Measurements from ENCODE around the gene SP1.
"Not testable (repeated sequence)": the region's sequence is repeated elsewhere in the genome, so short reads cannot be mapped to it uniquely, and the experiment has no call there.

SP1 gene

DNA sequence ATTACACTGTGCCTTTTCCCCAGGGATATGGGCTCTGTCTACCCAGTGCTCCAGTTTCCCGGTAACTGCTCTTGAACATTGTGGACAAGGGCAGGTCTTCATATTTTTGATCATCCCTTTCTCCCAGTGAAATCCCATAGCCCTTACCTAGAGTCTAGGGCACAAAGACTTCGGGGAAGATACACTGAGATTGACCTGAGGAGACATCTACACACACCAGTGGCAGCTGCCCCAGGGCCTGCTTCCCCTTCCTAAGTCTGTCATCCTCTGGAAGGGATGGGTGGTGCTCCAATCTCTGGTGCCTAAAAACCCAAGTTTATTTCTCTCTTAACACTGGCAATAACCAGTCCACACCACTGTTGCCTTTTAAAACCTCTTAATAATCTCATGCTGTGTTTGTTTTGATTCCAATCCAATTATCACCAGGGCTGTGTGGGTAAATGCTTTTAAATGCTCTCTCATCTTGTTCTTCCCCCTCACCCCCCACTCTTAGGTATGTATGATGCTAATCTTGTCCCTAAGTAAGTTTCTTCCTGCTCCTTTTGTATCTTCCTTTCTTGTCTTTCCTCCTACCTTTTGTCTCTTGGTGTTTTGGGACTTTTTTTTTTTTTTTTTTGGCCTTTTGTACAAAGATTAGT is 35.9 kb downstream of the SP1 start:
- not testable (repeated sequence) for DNase-seq

DNA sequence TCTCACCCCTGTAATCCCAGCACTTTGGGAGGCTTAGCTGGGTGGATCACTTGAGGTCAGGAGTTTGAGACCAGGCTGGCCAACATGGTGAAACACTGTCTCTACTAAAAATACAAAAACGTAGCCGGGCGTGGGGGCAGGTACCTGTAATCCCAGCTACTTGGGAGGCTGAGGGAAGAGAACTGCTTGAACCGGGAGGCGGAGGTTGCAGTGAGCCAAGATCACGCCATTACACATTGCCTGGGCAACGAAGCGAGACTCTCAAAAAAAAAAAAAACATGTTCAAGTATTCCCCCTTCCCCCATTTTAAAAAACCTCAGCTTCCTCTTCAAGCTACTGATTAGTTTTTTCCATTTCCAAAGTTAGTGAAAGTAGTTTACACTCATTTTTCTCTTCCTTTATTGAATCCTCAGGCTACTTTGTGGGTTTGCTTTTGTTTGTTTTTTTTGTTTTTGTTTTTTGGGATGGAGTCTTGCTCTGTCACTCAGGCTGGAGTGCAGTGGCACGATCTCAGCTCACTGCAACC is 37.4 kb downstream of the SP1 start:
- DNase-seq: not testable (repeated sequence)

GRCh38 chr12:53418221-53418620 is 38.2 kb downstream of the SP1 start:
- DNase-seq: no peak

- DNase-seq: no peak
Observed at GRCh38 chr12:53419756-53420155, 39.8 kb downstream of the SP1 start.

GRCh38 chr12:53422247-53422646 is 42.3 kb downstream of the SP1 start:
- not testable (repeated sequence) for DNase-seq

GRCh38 chr12:53423597-53423996 is 43.6 kb downstream of the SP1 start, which contains the start of gene AMHR2:
Gene AMHR2, plus strand, starts transcription at chr12:53423855. Its CDS starts 80 bp downstream, at chr12:53423935.
- no peak for DNase-seq

DNA sequence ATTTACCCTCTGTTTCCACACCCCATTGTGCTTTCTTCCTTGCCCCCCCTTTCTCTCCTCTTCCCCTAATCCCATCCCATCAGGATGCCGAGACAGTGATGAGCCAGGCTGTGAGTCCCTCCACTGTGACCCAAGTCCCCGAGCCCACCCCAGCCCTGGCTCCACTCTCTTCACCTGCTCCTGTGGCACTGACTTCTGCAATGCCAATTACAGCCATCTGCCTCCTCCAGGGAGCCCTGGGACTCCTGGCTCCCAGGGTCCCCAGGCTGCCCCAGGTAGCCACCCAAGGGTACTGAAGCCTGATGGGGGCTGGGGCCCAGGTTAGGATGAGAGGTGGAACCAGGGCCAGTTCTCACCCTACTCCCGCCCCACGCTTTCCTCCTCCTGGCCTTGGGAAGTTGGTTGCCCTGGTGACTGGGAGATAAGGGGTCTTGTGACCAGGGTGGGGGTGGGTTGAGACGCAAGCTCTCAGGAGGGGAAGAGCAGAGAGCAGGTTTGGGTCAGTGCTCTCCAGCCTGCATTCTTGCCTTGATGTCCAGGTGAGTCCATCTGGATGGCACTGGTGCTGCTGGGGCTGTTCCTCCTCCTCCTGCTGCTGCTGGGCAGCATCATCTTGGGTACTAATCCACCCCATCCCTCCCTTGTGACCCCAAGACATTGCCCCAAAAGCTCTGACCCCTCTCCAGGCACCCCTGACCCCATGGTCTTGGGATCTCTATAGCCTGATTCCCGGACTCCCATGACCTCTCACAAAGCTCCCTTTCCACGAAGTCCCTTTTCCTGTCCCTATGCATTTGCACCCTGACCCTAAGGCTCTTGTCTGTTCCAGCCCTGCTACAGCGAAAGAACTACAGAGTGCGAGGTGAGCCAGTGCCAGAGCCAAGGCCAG is 44.9 kb downstream of the SP1 start:
- no peak for DNase-seq

GRCh38 chr12:53425515-53426150 is 45.7 kb downstream of the SP1 start:
- DNase-seq: no peak

GRCh38 chr12:53427905-53428594 is 48.1 kb downstream of the SP1 start:
- no peak for DNase-seq

DNA sequence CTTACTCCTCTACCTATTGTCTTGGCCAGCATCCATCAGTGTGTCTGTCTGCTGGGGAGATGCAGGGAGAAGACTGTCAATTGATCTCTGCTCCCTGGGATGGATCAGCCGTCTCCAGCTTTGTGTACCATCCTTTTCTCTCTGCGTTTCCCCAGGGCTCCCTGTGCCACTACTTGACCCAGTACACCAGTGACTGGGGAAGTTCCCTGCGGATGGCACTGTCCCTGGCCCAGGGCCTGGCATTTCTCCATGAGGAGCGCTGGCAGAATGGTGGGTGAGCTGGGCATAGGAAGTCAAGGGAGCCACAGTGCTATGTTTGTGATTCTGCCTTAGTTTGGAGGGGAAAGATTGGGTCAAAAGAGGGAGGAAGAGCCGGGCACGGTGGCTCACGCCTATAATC is 48.8 kb downstream of the SP1 start:
- no peak for DNase-seq

DNA sequence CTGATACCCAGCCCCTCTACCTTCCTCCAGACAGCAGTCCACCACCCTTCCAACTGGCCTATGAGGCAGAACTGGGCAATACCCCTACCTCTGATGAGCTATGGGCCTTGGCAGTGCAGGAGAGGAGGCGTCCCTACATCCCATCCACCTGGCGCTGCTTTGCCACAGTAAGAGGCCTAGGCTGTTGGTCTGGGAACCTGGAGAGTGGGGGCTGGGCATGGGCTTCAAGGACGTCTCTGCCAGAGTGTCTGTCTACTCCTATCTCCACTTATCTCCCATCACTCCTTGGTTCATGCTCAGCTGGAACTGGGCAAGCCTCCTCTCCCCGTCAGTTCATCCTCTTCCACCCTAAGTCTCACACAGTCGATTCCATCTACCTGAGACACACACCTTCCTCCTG is 50.1 kb downstream of the SP1 start:
- DNase-seq: no peak

- DNase-seq: no peak
Observed at GRCh38 chr12:53431187-53431586, 51.2 kb downstream of the SP1 start.

DNA sequence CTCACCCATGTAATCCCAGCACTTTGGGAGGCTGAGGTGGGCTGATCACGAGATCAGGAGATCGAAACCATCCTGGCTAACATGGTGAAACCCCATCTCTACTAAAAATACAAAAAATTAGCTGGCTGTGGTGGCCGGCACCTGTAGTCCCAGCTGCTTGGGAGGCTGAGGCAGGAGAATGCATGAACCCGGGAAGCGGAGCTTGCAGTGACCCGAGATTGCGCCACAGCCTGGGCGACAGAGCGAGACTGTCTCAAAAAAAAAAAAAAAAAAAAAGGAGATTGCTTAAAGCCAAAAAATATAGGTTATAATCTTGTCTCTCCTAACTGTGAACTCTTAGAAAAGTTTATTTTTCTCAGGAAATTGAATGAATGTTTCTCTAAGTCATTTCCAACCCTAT is 55.4 kb downstream of the SP1 start:
- DNase-seq: not testable (repeated sequence)

GRCh38 chr12:53439582-53439981 is 59.6 kb downstream of the SP1 start:
- DNase-seq: not testable (repeated sequence)

GRCh38 chr12:53441040-53441833 is 61.3 kb downstream of the SP1 start, which contains the start of gene PRR13:
Gene PRR13, plus strand, starts transcription at chr12:53441734. Its CDS starts 981 bp downstream, at chr12:53442715.
- DNase-seq: peak; percentile 97

- DNase-seq: no peak
Observed at GRCh38 chr12:53443955-53444354, 64.0 kb downstream of the SP1 start.

- DNase-seq: not testable (repeated sequence)
Observed at GRCh38 chr12:53444593-53445325, 64.8 kb downstream of the SP1 start.

DNA sequence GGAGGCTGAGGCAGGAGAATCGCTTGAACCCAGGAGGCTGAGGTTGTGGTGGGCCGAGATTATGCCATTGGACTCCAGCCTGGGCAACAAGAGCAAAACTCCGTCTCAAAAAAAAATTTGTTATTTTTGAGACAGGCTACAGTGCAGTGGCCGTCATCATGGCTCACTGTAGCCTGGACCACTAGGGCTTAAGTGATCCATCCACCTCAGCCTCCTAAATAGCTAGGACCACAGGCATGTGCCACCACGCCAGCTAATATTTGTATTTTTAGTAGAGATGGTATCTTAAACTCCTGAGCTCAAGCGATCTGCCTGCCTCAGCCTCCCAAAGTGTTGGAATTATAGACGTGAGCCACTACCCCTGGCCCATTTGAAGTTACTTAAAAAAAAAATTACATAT is 71.0 kb downstream of the SP1 start:
- DNase-seq: no peak

GRCh38 chr12:53451661-53452158 is 71.7 kb downstream of the SP1 start, which contains the start of gene PCBP2:
Gene PCBP2, plus strand, starts transcription at chr12:53452102. Its CDS starts 2,699 bp downstream, at chr12:53454801.
- DNase-seq: peak; percentile 97

Measured in NCI-H1092 (cell line).